GM13976 (cell line): Measurements from ENCODE around the gene NMB.
"Not testable (repeated sequence)": the region's sequence is repeated elsewhere in the genome, so short reads cannot be mapped to it uniquely, and the experiment has no call there.

Experiments used
- DNase-seq: peaks from one replicate; pipeline ENCODE4 v3.0.0; 2012; ENCODE audit warnings: low spot score
- CTCF ChIP-seq: IDR thresholded peaks from 2 replicates; pipeline ENCODE4 v1.5.1; 2012; ENCODE audit warnings: borderline replicate concordance, mild to moderate bottlenecking; ENCODE audit not compliant: insufficient read depth; ENCODE audit errors: extremely low read depth, missing control alignments, control extremely low read depth
- in situ Hi-C: fragments of 300-500 bp; cut with MboI; formaldehyde crosslinking; loops from one replicate; pipeline ENCODE4 v1.12.0; 2022; ENCODE audit warnings: low sequenced_read_pairs, mixed read lengths, inconsistent platforms; ENCODE audit not compliant: unreplicated experiment

NMB gene

GRCh38 chr15:84690342-84690741 is 32.3 kb upstream of the NMB start:
- in situ Hi-C loops: no loop called here
- DNase-seq: no peak
- TF ChIP-seq CTCF: no peak

- TF ChIP-seq CTCF: no peak
- no peak for DNase-seq
- in situ Hi-C loops: no loop called here
Observed at GRCh38 chr15:84689858-84690257, 31.9 kb upstream of the NMB start.

- in situ Hi-C loops, DNase-seq: not testable (repeated sequence)
Observed at GRCh38 chr15:84686446-84686845, 28.4 kb upstream of the NMB start.

- no peak for TF ChIP-seq CTCF
- in situ Hi-C loops: no loop called here
- DNase-seq: no peak
Observed at GRCh38 chr15:84685304-84685703, 27.3 kb upstream of the NMB start.

- no peak for TF ChIP-seq CTCF
- in situ Hi-C loops: no loop called here
- DNase-seq: no peak
Observed at GRCh38 chr15:84684092-84684491, 26.1 kb upstream of the NMB start.

GRCh38 chr15:84681831-84682230 is 23.8 kb upstream of the NMB start:
- no peak for TF ChIP-seq CTCF
- in situ Hi-C loops: no loop called here
- DNase-seq: no peak

GRCh38 chr15:84671211-84671610 is 13.2 kb upstream of the NMB start:
- TF ChIP-seq CTCF: no peak
- DNase-seq: no peak
- in situ Hi-C loops: no loop called here
